ENCODE measurements around the gene PRR15L. TPM values are rescaled to one million over a fixed set of nuclear protein-coding genes. Genes with fewer than 3 reads are reported as not detected.

The PRR15L gene
- total RNA-seq, 4 donors from 2014 or later, result 9.9 to 45.1 (median 24.3) TPM

DNA sequence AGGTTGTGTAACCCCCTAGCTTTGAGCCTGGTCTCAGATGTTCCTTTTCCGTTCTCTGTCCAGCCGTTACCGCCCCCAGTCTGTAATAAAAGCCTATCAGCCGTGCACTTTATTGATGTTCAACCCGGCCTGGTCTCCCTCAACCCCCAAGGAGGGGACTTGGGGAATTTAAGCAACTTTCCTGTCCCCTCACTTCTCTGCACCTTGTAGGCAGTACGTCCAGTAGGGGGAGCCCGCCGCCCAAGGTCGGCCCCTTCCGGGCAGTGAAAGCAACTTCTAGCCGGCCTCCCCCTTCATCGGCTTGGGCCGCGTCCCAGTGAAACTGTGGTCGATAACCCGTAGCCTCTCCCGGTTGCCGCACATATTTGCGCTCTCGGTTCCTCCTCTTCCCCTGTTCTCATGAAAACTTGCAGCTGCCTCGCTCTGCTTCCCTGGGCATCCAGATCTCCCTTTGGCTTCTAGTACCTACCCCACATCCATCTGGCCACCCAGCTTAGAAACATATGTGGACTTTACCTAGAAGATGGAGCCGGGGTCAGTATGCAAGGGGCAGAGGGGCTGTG, 8.4 kb downstream of the PRR15L start:
- WGBS, 2 donors, result 4% methylated on average over 22 of the region's 22 CpGs
- H3K4me3 ChIP-seq (ENCODE audit: low read depth, poor library complexity, severe bottlenecking), result no peak overlapping the region
- TF ChIP-seq, protein P1, sequence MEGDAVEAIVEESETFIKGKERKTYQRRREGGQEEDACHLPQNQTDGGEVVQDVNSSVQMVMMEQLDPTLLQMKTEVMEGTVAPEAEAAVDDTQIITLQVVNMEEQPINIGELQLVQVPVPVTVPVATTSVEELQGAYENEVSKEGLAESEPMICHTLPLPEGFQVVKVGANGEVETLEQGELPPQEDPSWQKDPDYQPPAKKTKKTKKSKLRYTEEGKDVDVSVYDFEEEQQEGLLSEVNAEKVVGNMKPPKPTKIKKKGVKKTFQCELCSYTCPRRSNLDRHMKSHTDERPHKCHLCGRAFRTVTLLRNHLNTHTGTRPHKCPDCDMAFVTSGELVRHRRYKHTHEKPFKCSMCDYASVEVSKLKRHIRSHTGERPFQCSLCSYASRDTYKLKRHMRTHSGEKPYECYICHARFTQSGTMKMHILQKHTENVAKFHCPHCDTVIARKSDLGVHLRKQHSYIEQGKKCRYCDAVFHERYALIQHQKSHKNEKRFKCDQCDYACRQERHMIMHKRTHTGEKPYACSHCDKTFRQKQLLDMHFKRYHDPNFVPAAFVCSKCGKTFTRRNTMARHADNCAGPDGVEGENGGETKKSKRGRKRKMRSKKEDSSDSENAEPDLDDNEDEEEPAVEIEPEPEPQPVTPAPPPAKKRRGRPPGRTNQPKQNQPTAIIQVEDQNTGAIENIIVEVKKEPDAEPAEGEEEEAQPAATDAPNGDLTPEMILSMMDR (IDR thresholded peaks at IDR 0.05), result peak in 1 of 3 donors; percentile 61
- no peak for TF ChIP-seq POLR2A (IDR thresholded peaks at IDR 0.05)
- intact Hi-C loops (cut with DNase I; ENCODE audit: low total_unique reads), result no loop called here
- peak; percentile 77 to 97 for DNase-seq (ENCODE audit: low spot score in 2 of 2)

DNA sequence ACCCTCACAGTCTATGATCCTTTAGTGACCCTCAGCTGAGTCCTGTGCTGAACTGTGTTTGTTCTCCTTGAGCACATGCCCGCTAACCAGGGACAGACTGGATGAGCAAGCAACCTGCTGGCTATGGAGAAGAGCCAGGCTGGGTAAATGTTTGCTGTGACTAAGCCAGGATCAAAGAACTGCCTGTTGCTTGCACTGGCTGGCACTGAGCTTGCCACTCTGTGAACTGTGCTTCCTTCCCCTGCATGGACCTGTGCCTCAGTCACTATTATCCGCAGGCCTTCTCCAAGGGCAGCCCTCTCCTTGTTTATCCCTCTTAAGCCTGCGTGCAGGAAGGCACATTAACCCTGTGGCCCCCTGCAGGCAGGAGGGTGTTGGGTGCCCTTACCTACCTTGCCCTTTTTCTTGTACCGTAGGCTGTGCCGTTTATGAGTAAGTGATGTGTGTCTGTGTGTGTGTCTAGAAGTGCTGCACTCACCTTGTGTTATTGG, 8.9 kb downstream of the PRR15L start:
- TF ChIP-seq, protein P1 (IDR thresholded peaks at IDR 0.05), result no peak
- no peak for TF ChIP-seq POLR2A (IDR thresholded peaks at IDR 0.05)
- no peak overlapping the region for H3K4me3 ChIP-seq (ENCODE audit: low read depth, poor library complexity, severe bottlenecking)
- intact Hi-C loops (cut with DNase I; ENCODE audit: low total_unique reads), result no loop called here
- no peak for DNase-seq (ENCODE audit: low spot score in 2 of 2)
- WGBS, 2 donors, result 29 to 40% methylated on average over 5 of the region's 5 CpGs

DNA sequence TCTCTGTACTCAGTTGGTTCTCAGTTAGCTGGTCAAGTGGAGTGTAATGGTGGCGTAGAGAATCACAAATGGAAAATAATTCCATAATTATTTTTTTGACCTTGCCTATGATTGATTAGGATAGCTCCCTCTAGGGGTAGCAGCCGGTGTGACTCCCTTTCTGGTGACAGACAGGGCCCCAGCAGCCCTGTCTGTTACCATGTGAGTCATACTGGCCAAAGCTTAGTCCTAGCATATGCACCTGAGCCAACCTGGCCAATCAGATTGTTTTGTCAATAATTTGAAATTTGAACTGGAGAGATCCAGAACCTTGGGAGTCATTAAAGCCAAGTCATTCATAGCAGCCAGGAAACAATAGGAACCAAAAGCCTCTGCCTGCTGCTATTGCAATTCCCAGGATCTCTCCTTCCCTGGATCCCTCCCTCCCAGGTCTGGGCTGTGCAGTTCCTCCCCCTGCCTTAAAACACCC, 10.7 kb downstream of the PRR15L start:
- TF ChIP-seq POLR2A (IDR thresholded peaks at IDR 0.05), result no peak
- TF ChIP-seq, protein P1 (IDR thresholded peaks at IDR 0.05), result peak in 1 of 3 donors; percentile 49
- 9% methylated on average over 2 of the region's 2 CpGs for WGBS, 2 donors
- intact Hi-C loops (cut with DNase I; ENCODE audit: low total_unique reads), result loop anchor here (2.0 kb wide), 1 partner anchor 98 kb away; no protein-coding TSS in a partner anchor
- peak; percentile 66 to 92 for DNase-seq (ENCODE audit: low spot score in 2 of 2)
- no peak overlapping the region for H3K4me3 ChIP-seq (ENCODE audit: low read depth, poor library complexity, severe bottlenecking)

DNA sequence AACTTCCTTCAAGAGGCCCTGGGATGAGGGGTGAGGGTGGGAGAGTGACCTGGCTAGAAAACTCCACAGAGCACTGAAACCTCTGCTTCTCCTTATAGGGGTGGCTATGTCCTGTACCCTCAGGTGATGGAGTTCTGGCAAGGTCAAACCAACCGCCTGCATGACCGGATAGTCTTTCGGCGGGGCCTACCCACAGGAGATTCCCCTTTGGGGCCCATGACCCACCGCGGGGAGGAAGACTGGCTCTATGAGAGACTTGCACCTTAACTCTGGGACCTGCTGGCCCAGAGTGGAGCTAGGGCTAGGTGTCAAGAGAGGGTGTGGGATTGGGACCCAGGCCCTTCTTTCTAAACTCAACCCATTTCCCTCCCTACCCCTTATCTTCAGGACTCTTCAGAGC, 11.2 kb downstream of the PRR15L start:
- 78 to 88% methylated on average over 2 to 6 of the region's 6 CpGs for WGBS, 2 donors
- TF ChIP-seq, protein P1 (IDR thresholded peaks at IDR 0.05), result no peak
- no peak for TF ChIP-seq POLR2A (IDR thresholded peaks at IDR 0.05)
- no peak for DNase-seq (ENCODE audit: low spot score in 2 of 2)
- H3K4me3 ChIP-seq (ENCODE audit: low read depth, poor library complexity, severe bottlenecking), result no peak overlapping the region
- intact Hi-C loops (cut with DNase I; ENCODE audit: low total_unique reads), result loop anchor here (2.0 kb wide), 1 partner anchor 98 kb away; no protein-coding TSS in a partner anchor

DNA sequence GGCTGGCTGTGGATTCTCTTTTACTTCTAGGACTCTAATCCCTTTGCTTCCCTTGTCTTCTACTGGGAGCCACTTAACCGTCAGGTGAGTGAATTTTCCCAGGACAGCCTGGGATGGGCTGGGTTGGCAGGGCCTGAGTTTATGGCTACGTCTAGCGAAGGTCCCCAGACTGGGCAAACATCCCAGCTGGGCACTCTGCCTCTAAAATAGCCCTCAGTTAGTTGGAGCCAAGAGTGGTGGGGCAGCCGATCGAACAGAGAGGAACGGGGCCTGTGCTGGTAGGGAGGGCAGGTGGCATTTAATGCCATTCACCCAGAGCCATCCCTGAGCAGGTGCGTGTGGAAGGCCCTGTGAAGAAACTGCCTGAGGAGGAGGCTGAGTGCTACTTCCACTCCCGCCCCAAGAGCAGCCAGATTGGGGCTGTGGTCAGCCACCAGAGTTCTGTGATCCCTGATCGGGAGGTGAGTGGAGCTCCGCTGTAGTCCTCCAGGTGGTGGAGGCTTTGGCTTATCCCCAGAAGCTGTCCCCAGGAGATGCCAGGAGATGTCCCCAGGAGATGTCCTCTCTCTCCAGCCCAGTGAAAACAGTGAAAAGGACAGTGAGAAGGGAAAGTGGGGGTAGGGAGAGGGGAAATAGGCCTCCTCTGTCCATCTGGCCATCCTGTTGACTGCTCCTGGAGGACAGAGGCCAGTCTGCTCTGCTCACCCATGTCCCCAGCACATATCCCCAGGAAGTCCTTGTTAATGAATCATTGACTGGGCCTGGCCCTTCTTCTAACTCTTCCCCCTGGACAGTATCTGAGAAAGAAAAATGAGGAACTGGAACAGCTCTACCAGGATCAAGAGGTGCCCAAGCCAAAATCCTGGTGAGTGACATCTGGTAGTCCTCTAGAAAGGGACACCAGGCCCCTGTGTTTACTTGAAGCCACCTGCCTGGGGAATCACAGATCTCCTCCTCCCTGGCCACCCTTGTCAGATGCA, 11.9 kb downstream of the PRR15L start:
- no peak overlapping the region for H3K4me3 ChIP-seq (ENCODE audit: low read depth, poor library complexity, severe bottlenecking)
- DNase-seq (ENCODE audit: low spot score in 2 of 2), result no peak
- TF ChIP-seq POLR2A (IDR thresholded peaks at IDR 0.05), result no peak
- TF ChIP-seq, protein P1 (IDR thresholded peaks at IDR 0.05), result no peak
- 89 to 91% methylated on average over 10 of the region's 10 CpGs for WGBS, 2 donors
- intact Hi-C loops (cut with DNase I; ENCODE audit: low total_unique reads), result loop anchor here (2.0 kb wide), 1 partner anchor 97 kb away; no protein-coding TSS in a partner anchor

Data from lower leg skin (tissue), 4 donors.